ENCODE data around the gene RUBCNL.

RUBCNL gene

GRCh38 chr13:46383383-46383782 lies 3.7 kb downstream of the RUBCNL start:
- Histone ChIP-seq H3K4me3 (ENCODE audit: low read depth, low read length) (no peak overlapping the region), H3K4me1 (ENCODE audit: control insufficient read depth, insufficient read depth, low read length) (no peaks in the 10 kb centered on the region), H3K27ac (ENCODE audit: extremely low read depth, low read depth, low read length) (no peak overlapping the region), H3K9me3 (ENCODE audit: control insufficient read depth, insufficient read depth, low read depth, low read length) (no peaks in the 10 kb centered on the region), H3K36me3 (ENCODE audit: control insufficient read depth in 2 of 2, insufficient read depth in 1 of 2, low read length in 2 of 2) (no peaks in the 10 kb centered on the region)
- ChIA-PET CTCF (no interaction called here), POLR2A (no interaction called here)
- no peak for TF ChIP-seq ZNF311 (tag by site-specific recombination; IDR thresholded peaks at IDR 0.05; ENCODE audit: borderline replicate concordance)
- TF ChIP-seq ZNF654 (tag by site-specific recombination; IDR thresholded peaks at IDR 0.05; ENCODE audit: low read depth) = no peak
- TF ChIP-seq MZF1 (tag by site-specific recombination; IDR thresholded peaks at IDR 0.05; ENCODE audit: borderline replicate concordance) = no peak
- TF ChIP-seq ZNF398 (tag by site-specific recombination; IDR thresholded peaks at IDR 0.05) = no peak
- TF ChIP-seq GLI2 (tag by site-specific recombination; IDR thresholded peaks at IDR 0.05; ENCODE audit: borderline replicate concordance, low read depth) = no peak
- TF ChIP-seq ZNF596 (tag by site-specific recombination; IDR thresholded peaks at IDR 0.05) = no peak
- no peak for TF ChIP-seq PRDM4 (tag by site-specific recombination; IDR thresholded peaks at IDR 0.05)
- TF ChIP-seq BCL11B (tag by site-specific recombination; IDR thresholded peaks at IDR 0.05; ENCODE audit: low read depth) = no peak
- TF ChIP-seq PRDM1 (tag by site-specific recombination; IDR thresholded peaks at IDR 0.05) = no peak
- no peak for TF ChIP-seq ZNF24 (tag by site-specific recombination; IDR thresholded peaks at IDR 0.05)
- no peak for TF ChIP-seq INSM2 (tag by site-specific recombination; IDR thresholded peaks at IDR 0.05)
- no peak for TF ChIP-seq ZNF433 (tag by site-specific recombination; IDR thresholded peaks at IDR 0.05; ENCODE audit: low read depth)
- TF ChIP-seq ZNF292 (tag by site-specific recombination; IDR thresholded peaks at IDR 0.05; ENCODE audit: borderline replicate concordance, low read depth) = no peak
- TF ChIP-seq RBAK (tag by site-specific recombination; IDR thresholded peaks at IDR 0.05) = no peak
- no peak for TF ChIP-seq ZNF174 (tag by site-specific recombination; IDR thresholded peaks at IDR 0.05)
- TF ChIP-seq ZBTB10 (tag by site-specific recombination; IDR thresholded peaks at IDR 0.05) = no peak

- H3K4me1 ChIP-seq (ENCODE audit: control insufficient read depth, insufficient read depth, low read length) = no peaks in the 10 kb centered on the region
- no peak overlapping the region for H3K27ac ChIP-seq (ENCODE audit: extremely low read depth, low read depth, low read length)
- POLR2A ChIA-PET = no interaction called here
- H3K9me3 ChIP-seq (ENCODE audit: control insufficient read depth, insufficient read depth, low read depth, low read length) = no peaks in the 10 kb centered on the region
- TF ChIP-seq PRDM1 (tag by site-specific recombination; IDR thresholded peaks at IDR 0.05) (0 out of 2 replicates have a peak, but pooled peaks have one; percentile 62), BCL11A (tag by site-specific recombination; IDR thresholded peaks at IDR 0.05; ENCODE audit: low read depth) (no peak)
- CTCF ChIA-PET = interaction anchor here (0.6 kb wide), 1 partner anchor 1548 kb away, joined by 3 read pairs; no protein-coding TSS in a partner anchor
- no peaks in the 10 kb centered on the region for H3K36me3 ChIP-seq (ENCODE audit: control insufficient read depth in 2 of 2, insufficient read depth in 1 of 2, low read length in 2 of 2)
- H3K4me3 ChIP-seq (ENCODE audit: low read depth, low read length) = no peak overlapping the region
Measured at GRCh38 chr13:46382224-46382623, 4.8 kb downstream of the RUBCNL start.

Measured in HEK293 (cell line).